PC-3 (cell line): ENCODE data around the gene MIA. TPM values are rescaled to one million over a fixed set of nuclear protein-coding genes. Genes with fewer than 3 reads are reported as not detected.

Experiments
- ATAC-seq: fragments of 200-7000 bp; cut with Tn5 transposase; 2 replicates; pipeline ENCODE4 v1.9.1; 2020; ENCODE audit warnings: mild to moderate bottlenecking, moderate library complexity
- BruUV-seq: library from RNA; stranded (reverse); fragments of 400-500 nt; replicated peaks from 2 replicates; lab custom pipeline; 2021; lab: Mats Ljungman, UMichigan
- CTCF ChIA-PET: fragments of 300-600 bp; sonication (Branson Sonifier 250); formaldehyde crosslinking; loops from one replicate; lab custom pipeline; 2022; ENCODE audit warnings: antibody characterized with exemption; lab: Charles Lee
- POLR2A ChIA-PET: fragments of 300-600 bp; sonication (Branson Sonifier 250); formaldehyde crosslinking; loops from one replicate; lab custom pipeline; 2022; ENCODE audit warnings: antibody characterized with exemption; ENCODE audit not compliant: unreplicated experiment; lab: Charles Lee
- DNase-seq: peaks from one replicate; pipeline ENCODE4 v3.0.0-alpha.2; 2015
- H2AFZ ChIP-seq: fragments of 300-600 bp; sonication (generic); 2 replicates; pipeline ENCODE4 v1.6.0; 2016; ENCODE audit warnings: antibody characterized with exemption, low read length
- H3F3A ChIP-seq: fragments of 300-600 bp; sonication (generic); one replicate; pipeline ENCODE4 v1.6.0; 2017; ENCODE audit warnings: antibody characterized with exemption, low read length, control low read depth, mild to moderate bottlenecking; ENCODE audit not compliant: unreplicated experiment
- H3K27ac ChIP-seq: fragments of 300-600 bp; sonication (generic); 2 replicates; pipeline ENCODE4 v1.5.1; 2016; ENCODE audit warnings: mild to moderate bottlenecking, low read length
- H3K27me3 ChIP-seq: fragments of 300-600 bp; sonication (generic); 2 replicates; pipeline ENCODE4 v1.6.1; 2016; ENCODE audit warnings: low read length, mixed read lengths
- H3K36me3 ChIP-seq: fragments of 300-600 bp; sonication (generic); 2 replicates; pipeline ENCODE4 v1.6.1; 2016; ENCODE audit warnings: low read depth, mixed run types, low read length, mixed read lengths
- H3K4me1 ChIP-seq: fragments of 300-600 bp; sonication (generic); 2 replicates; pipeline ENCODE4 v1.5.1; 2016; ENCODE audit warnings: low read length; ENCODE audit not compliant: insufficient read depth
- H3K4me2 ChIP-seq: fragments of 300-600 bp; sonication (generic); 2 replicates; pipeline ENCODE4 v1.6.0; 2016; ENCODE audit warnings: low read length
- H3K4me3 ChIP-seq: fragments of 300-600 bp; sonication (generic); 2 replicates; pipeline ENCODE4 v1.5.1; 2016; ENCODE audit warnings: mild to moderate bottlenecking, low read length, mixed read lengths
- H3K79me2 ChIP-seq: fragments of 300-600 bp; sonication (generic); 2 replicates; pipeline ENCODE4 v1.6.1; 2017; ENCODE audit warnings: low read length, mixed read lengths
- H3K9ac ChIP-seq: fragments of 300-600 bp; sonication (generic); 2 replicates; pipeline ENCODE4 v1.6.0; 2016; ENCODE audit warnings: mild to moderate bottlenecking, low read length
- H3K9me2 ChIP-seq: fragments of 300-600 bp; sonication (generic); replicated peaks from 2 replicates; pipeline ENCODE4 v1.6.1; 2016; ENCODE audit warnings: mixed run types, low read length, mixed read lengths
- H3K9me3 ChIP-seq: fragments of 300-600 bp; sonication (generic); 2 replicates; pipeline ENCODE4 v1.6.1; 2016; ENCODE audit warnings: low read length, mixed read lengths
- H4K20me1 ChIP-seq: fragments of 300-600 bp; sonication (generic); 2 replicates; pipeline ENCODE4 v1.6.1; 2016; ENCODE audit warnings: low read length, mixed read lengths
- EZH2 ChIP-seq: fragments of 300-600 bp; sonication (generic); IDR thresholded peaks from one replicate; pipeline ENCODE4 v1.6.1; 2017; ENCODE audit warnings: antibody characterized with exemption, mild to moderate bottlenecking, low read length; ENCODE audit not compliant: unreplicated experiment
- EZH2phosphoT487 ChIP-seq: fragments of 300-600 bp; sonication (generic); IDR thresholded peaks from 2 replicates; pipeline ENCODE4 v1.6.1; 2018; ENCODE audit warnings: mild to moderate bottlenecking, antibody characterized with exemption, low read length, borderline replicate concordance
- intact Hi-C: fragments of 100-400 bp; cut with micrococcal nuclease; formaldehyde crosslinking; loops from 2 replicates; pipeline ENCODE4 v1.9.0; 2023
- total RNA-seq: library from RNA; depleted of rRNA; stranded (reverse); fragments of >200 nt; gene quantifications from 2 replicates; pipeline ENCODE4 v1.2.3, GENCODE V29; 2014
- TF ChIP-seq, protein P1 (sequence below): fragments of 300-600 bp; sonication (generic); conservative IDR thresholded peaks from 2 replicates; pipeline ENCODE4 v1.5.1; 2017; ENCODE audit warnings: antibody characterized with exemption, low read depth, mild to moderate bottlenecking, low read length

MIA gene
- total RNA-seq, 1 experiment from 2014 or later = not detected

DNA sequence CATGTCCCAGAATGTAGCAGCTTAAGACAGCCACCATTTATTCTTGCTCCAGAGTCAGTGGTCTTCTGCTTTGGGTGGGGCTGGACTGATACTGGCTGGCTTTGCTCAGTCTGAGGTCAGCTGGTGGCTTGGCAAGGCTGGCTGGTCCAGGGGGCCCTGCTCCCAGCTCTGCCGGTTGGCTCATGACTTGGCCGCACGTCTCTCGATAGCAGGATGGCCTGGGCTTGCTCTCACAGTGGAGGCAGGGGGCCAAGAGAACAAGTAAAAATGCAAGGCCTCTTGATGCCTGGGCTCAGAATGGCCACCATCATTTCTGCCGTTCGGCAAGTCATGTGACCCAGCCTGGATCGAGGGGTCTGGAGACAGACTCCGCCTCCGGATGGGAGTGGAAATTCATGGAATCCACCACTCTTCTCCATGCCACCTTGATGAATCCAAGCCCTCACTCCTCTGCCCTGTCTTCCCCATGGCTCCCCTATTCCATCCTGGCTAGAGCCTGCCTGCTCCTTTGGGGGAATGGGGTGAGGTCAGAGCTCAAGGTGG, 38.1 kb upstream of the MIA start:
- Histone ChIP-seq H4K20me1 (no peaks in the 10 kb centered on the region), H3K79me2 (no peaks in the 10 kb centered on the region), H3F3A (no peaks in the 10 kb centered on the region), H3K9ac (no peak overlapping the region), H3K27ac (no peak overlapping the region), H3K36me3 (peaks cover 14% of the 10 kb centered on the region), H3K4me1 (no peaks in the 10 kb centered on the region), H3K4me3 (no peak overlapping the region), H3K4me2 (no peak overlapping the region), H3K27me3 (no peaks in the 10 kb centered on the region), H3K9me2 (no peaks in the 10 kb centered on the region), H2AFZ (no peak overlapping the region), H3K9me3 (no peaks in the 10 kb centered on the region)
- intact Hi-C loops = no loop called here
- DNase-seq (no peak), ATAC-seq (no peak)
- ChIA-PET POLR2A (no interaction called here), CTCF (no interaction called here)
- no TSS peak for BruUV-seq
- TF ChIP-seq EZH2phosphoT487 = no peak
- TF ChIP-seq, protein P1, sequence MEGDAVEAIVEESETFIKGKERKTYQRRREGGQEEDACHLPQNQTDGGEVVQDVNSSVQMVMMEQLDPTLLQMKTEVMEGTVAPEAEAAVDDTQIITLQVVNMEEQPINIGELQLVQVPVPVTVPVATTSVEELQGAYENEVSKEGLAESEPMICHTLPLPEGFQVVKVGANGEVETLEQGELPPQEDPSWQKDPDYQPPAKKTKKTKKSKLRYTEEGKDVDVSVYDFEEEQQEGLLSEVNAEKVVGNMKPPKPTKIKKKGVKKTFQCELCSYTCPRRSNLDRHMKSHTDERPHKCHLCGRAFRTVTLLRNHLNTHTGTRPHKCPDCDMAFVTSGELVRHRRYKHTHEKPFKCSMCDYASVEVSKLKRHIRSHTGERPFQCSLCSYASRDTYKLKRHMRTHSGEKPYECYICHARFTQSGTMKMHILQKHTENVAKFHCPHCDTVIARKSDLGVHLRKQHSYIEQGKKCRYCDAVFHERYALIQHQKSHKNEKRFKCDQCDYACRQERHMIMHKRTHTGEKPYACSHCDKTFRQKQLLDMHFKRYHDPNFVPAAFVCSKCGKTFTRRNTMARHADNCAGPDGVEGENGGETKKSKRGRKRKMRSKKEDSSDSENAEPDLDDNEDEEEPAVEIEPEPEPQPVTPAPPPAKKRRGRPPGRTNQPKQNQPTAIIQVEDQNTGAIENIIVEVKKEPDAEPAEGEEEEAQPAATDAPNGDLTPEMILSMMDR = no peak
- TF ChIP-seq EZH2 = no peak

DNA sequence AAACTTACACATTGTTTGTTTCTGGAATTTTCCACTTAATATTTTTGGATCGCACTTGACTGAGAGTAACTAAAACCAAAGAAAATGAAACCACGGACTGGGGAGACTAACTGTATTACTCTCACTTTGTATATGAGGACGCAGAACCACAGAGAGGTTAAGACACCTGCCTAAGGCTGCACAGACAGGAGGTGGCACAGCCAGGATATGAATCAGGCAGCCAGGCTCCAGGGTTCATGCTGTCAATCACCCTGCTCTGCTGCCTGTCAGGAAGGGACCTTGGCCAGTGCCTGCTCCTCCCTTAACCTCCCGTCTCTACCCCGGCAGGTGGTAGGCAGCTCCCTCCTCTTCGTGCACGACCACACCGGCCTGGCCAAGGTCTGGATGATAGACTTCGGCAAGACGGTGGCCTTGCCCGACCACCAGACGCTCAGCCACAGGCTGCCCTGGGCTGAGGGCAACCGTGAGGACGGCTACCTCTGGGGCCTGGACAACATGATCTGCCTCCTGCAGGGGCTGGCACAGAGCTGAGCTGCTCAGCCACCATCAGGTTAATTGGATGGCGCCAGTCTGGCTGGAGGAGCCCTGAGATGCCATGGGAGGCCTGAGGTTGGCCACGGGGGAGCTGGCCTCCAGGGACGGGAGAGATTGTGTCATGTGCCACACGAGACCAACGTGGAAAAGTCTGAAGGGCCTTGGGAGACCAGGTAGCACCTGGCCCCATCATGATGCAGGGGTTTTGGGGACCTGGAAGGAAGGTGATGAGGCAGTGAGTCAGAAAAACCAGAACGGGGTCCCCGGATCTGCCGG, 36.1 kb upstream of the MIA start:
- H3K4me1 ChIP-seq = no peaks in the 10 kb centered on the region
- no peaks in the 10 kb centered on the region for H3K9me3 ChIP-seq
- no TSS peak for BruUV-seq
- H3K27me3 ChIP-seq = no peaks in the 10 kb centered on the region
- no peaks in the 10 kb centered on the region for H3F3A ChIP-seq
- ChIA-PET CTCF (no interaction called here), POLR2A (no interaction called here)
- H4K20me1 ChIP-seq = no peaks in the 10 kb centered on the region
- no peak overlapping the region for H3K27ac ChIP-seq
- peaks cover 11% of the 10 kb centered on the region for H3K36me3 ChIP-seq
- intact Hi-C loops = no loop called here
- H3K79me2 ChIP-seq = no peaks in the 10 kb centered on the region
- no peak overlapping the region for H3K4me2 ChIP-seq
- no peak overlapping the region for H2AFZ ChIP-seq
- no peaks in the 10 kb centered on the region for H3K9me2 ChIP-seq
- TF ChIP-seq, protein P1 = no peak
- no peak for TF ChIP-seq EZH2phosphoT487
- TF ChIP-seq EZH2 = no peak
- ATAC-seq (no peak), DNase-seq (no peak)
- no peak overlapping the region for H3K4me3 ChIP-seq
- H3K9ac ChIP-seq = no peak overlapping the region
